ENCODE results near the gene CRISPLD2.

The CRISPLD2 gene

GRCh38 chr16:84850714-84851113 is 30.9 kb downstream of the CRISPLD2 start:
- Histone ChIP-seq H3K9ac (ENCODE audit: low read depth, low read length, poor library complexity) (no peak overlapping the region), H3K79me1 (ENCODE audit: low read depth, low read length) (no peaks in the 10 kb centered on the region), H3K9me3 (replicated peaks in 1 of 2; ENCODE audit: control insufficient read depth in 2 of 2, insufficient read depth in 1 of 2, low read depth in 1 of 2, low read length in 2 of 2) (peaks cover 0 to 3% of the 10 kb centered on the region in 2 donors), H4K8ac (ENCODE audit: low read depth, low read length) (no peak overlapping the region), H3K36me3 (replicated peaks in 1 of 2; ENCODE audit: control insufficient read depth in 2 of 2, insufficient read depth in 2 of 2, low read length in 2 of 2) (no peaks in the 10 kb centered on the region), H2BK120ac (ENCODE audit: low read depth, low read length) (no peak overlapping the region), H2AK5ac (ENCODE audit: low read depth, low read length) (no peak overlapping the region), H3K4me2 (ENCODE audit: insufficient read depth, low read length, poor library complexity, severe bottlenecking) (no peak overlapping the region), H3K14ac (ENCODE audit: low read length) (no peak overlapping the region), H3K4me1 (ENCODE audit: control insufficient read depth in 2 of 2, insufficient read depth in 1 of 2, low read depth in 1 of 2, low read length in 2 of 2) (peaks cover 6 to 10% of the 10 kb centered on the region in 2 donors), H3K18ac (ENCODE audit: low read length) (no peak overlapping the region), H2BK5ac (ENCODE audit: low read length) (no peak overlapping the region), H3K4ac (ENCODE audit: low read length) (no peak overlapping the region), H3K23ac (ENCODE audit: low read depth, low read length, poor library complexity) (no peak overlapping the region), H3K27me3 (ENCODE audit: control insufficient read depth in 3 of 3, insufficient read depth in 3 of 3, low read depth in 1 of 3, low read length in 3 of 3) (peaks cover 0 to 55% (median 0%) of the 10 kb centered on the region in 3 experiments), H2BK12ac (ENCODE audit: low read length) (no peak overlapping the region), H4K91ac (ENCODE audit: low read depth, low read length, poor library complexity) (no peak overlapping the region), H3K4me3 (ENCODE audit: low read length in 2 of 2) (no peak overlapping the region), H2BK15ac (ENCODE audit: low read length) (no peak overlapping the region), H2AFZ (ENCODE audit: low read length) (no peak overlapping the region), H3K27ac (replicated peaks; ENCODE audit: low read length) (no peak overlapping the region)
- WGBS, 2 donors (ENCODE audit: extremely low coverage in 2 of 2, insufficient read length in 2 of 2, insufficient replicate concordance in 1 of 2), result no CpG with 5 or more reads among the region's 6 CpGs
- DNase-seq (ENCODE audit: low spot score), result no peak

DNA sequence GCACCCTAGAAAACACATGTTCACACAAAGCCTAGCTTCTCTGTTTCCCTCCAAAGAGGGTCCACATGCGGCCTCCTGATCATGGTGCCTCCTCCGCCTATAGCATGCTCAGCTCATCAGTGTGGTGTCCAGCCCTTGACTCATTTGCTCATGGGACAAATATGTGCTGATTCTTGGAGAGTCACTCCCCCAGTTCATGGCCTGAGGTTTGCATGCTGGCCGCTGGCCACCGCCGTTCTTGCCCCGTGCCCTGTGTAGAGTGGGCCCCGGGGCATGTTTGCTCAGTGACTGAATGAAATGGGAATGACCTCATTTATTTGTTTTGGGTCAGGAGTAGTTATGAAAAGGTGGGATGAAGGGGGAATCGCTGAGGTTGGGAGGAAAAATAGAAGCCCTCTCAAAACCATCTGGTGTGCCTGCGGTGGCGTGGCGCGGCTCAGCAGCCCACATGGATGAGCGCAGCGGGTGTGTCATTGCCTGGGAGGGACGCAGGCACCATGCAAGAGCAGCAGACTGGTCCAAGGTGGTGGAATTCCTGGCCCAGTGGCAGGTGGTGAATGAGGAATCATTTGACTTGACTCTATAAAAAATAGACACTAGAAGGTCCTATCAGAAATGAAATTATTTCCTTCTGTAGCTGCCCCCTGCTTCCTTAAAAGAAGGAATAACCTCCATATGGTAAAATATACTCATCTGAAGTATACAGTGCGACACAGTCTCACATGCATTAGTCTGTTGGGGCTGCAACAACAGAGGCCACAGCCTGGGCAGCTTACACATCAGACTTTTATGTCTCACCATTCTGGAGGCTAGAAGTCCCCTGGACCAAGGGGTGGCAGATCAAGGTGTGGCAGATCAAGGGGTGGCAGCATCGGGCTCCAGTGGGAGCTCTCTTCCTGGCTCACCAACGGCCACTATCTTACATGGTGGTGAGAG is 31.7 kb downstream of the CRISPLD2 start:
- Histone ChIP-seq H3K18ac (ENCODE audit: low read length) (peak overlapping the region; percentile 13), H4K8ac (ENCODE audit: low read depth, low read length) (no peak overlapping the region), H3K4me3 (ENCODE audit: low read length in 2 of 2) (no peak overlapping the region), H3K36me3 (replicated peaks in 1 of 2; ENCODE audit: control insufficient read depth in 2 of 2, insufficient read depth in 2 of 2, low read length in 2 of 2) (no peaks in the 10 kb centered on the region), H3K27ac (replicated peaks; ENCODE audit: low read length) (no peak overlapping the region), H2AK5ac (ENCODE audit: low read depth, low read length) (no peak overlapping the region), H3K9me3 (replicated peaks in 1 of 2; ENCODE audit: control insufficient read depth in 2 of 2, insufficient read depth in 1 of 2, low read depth in 1 of 2, low read length in 2 of 2) (peaks cover 0 to 3% of the 10 kb centered on the region in 2 donors), H2AFZ (ENCODE audit: low read length) (no peak overlapping the region), H3K14ac (ENCODE audit: low read length) (peak overlapping the region; percentile 47), H2BK15ac (ENCODE audit: low read length) (no peak overlapping the region), H3K4me2 (ENCODE audit: insufficient read depth, low read length, poor library complexity, severe bottlenecking) (no peak overlapping the region), H2BK5ac (ENCODE audit: low read length) (no peak overlapping the region), H2BK120ac (ENCODE audit: low read depth, low read length) (no peak overlapping the region), H3K9ac (ENCODE audit: low read depth, low read length, poor library complexity) (no peak overlapping the region), H3K79me1 (ENCODE audit: low read depth, low read length) (no peaks in the 10 kb centered on the region), H2BK12ac (ENCODE audit: low read length) (no peak overlapping the region), H3K27me3 (ENCODE audit: control insufficient read depth in 3 of 3, insufficient read depth in 3 of 3, low read depth in 1 of 3, low read length in 3 of 3) (peaks cover 0 to 52% (median 0%) of the 10 kb centered on the region in 3 experiments), H3K23ac (ENCODE audit: low read depth, low read length, poor library complexity) (no peak overlapping the region), H3K4me1 (ENCODE audit: control insufficient read depth in 2 of 2, insufficient read depth in 1 of 2, low read depth in 1 of 2, low read length in 2 of 2) (peaks cover 6 to 10% of the 10 kb centered on the region in 2 donors), H3K4ac (ENCODE audit: low read length) (no peak overlapping the region), H4K91ac (ENCODE audit: low read depth, low read length, poor library complexity) (no peak overlapping the region)
- DNase-seq (ENCODE audit: low spot score), result no peak
- no CpG with 5 or more reads among the region's 18 CpGs for WGBS, 2 donors (ENCODE audit: extremely low coverage in 2 of 2, insufficient read length in 2 of 2, insufficient replicate concordance in 1 of 2)

GRCh38 chr16:84853534-84853933 is 33.7 kb downstream of the CRISPLD2 start:
- peaks cover 0 to 3% of the 10 kb centered on the region in 2 donors for H3K9me3 ChIP-seq (replicated peaks in 1 of 2; ENCODE audit: control insufficient read depth in 2 of 2, insufficient read depth in 1 of 2, low read depth in 1 of 2, low read length in 2 of 2)
- no CpG with 5 or more reads among the region's 16 CpGs for WGBS, 2 donors (ENCODE audit: extremely low coverage in 2 of 2, insufficient read length in 2 of 2, insufficient replicate concordance in 1 of 2)
- H2BK15ac ChIP-seq (ENCODE audit: low read length), result peak overlapping the region; percentile 21
- DNase-seq (ENCODE audit: low spot score), result no peak
- no peak overlapping the region for H3K9ac ChIP-seq (ENCODE audit: low read depth, low read length, poor library complexity)
- peak overlapping the region; percentile 50 for H3K23ac ChIP-seq (ENCODE audit: low read depth, low read length, poor library complexity)
- H2AFZ ChIP-seq (ENCODE audit: low read length), result no peak overlapping the region
- no peak overlapping the region for H3K4me2 ChIP-seq (ENCODE audit: insufficient read depth, low read length, poor library complexity, severe bottlenecking)
- peak overlapping the region; percentile 20 for H2AK5ac ChIP-seq (ENCODE audit: low read depth, low read length)
- H3K79me1 ChIP-seq (ENCODE audit: low read depth, low read length), result no peaks in the 10 kb centered on the region
- no peak overlapping the region for H3K27ac ChIP-seq (replicated peaks; ENCODE audit: low read length)
- no peak overlapping the region for H4K8ac ChIP-seq (ENCODE audit: low read depth, low read length)
- no peak overlapping the region for H3K4ac ChIP-seq (ENCODE audit: low read length)
- no peak overlapping the region for H2BK120ac ChIP-seq (ENCODE audit: low read depth, low read length)
- peaks cover 0 to 34% (median 0%) of the 10 kb centered on the region in 3 experiments for H3K27me3 ChIP-seq (ENCODE audit: control insufficient read depth in 3 of 3, insufficient read depth in 3 of 3, low read depth in 1 of 3, low read length in 3 of 3)
- H3K14ac ChIP-seq (ENCODE audit: low read length), result peak overlapping the region; percentile 82
- no peak overlapping the region for H4K91ac ChIP-seq (ENCODE audit: low read depth, low read length, poor library complexity)
- no peaks in the 10 kb centered on the region for H3K36me3 ChIP-seq (replicated peaks in 1 of 2; ENCODE audit: control insufficient read depth in 2 of 2, insufficient read depth in 2 of 2, low read length in 2 of 2)
- H2BK12ac ChIP-seq (ENCODE audit: low read length), result no peak overlapping the region
- H2BK5ac ChIP-seq (ENCODE audit: low read length), result no peak overlapping the region
- no peak overlapping the region for H3K4me3 ChIP-seq (ENCODE audit: low read length in 2 of 2)
- H3K18ac ChIP-seq (ENCODE audit: low read length), result peak overlapping the region; percentile 86
- peaks cover 0 to 2% of the 10 kb centered on the region in 2 donors for H3K4me1 ChIP-seq (ENCODE audit: control insufficient read depth in 2 of 2, insufficient read depth in 1 of 2, low read depth in 1 of 2, low read length in 2 of 2)

GRCh38 chr16:84854759-84855158 is 35.0 kb downstream of the CRISPLD2 start:
- Histone ChIP-seq H4K91ac (ENCODE audit: low read depth, low read length, poor library complexity) (no peak overlapping the region), H3K27ac (replicated peaks; ENCODE audit: low read length) (no peak overlapping the region), H3K27me3 (ENCODE audit: control insufficient read depth in 3 of 3, insufficient read depth in 3 of 3, low read depth in 1 of 3, low read length in 3 of 3) (peaks cover 0 to 24% (median 0%) of the 10 kb centered on the region in 3 experiments), H2BK12ac (ENCODE audit: low read length) (no peak overlapping the region), H3K9me3 (replicated peaks in 1 of 2; ENCODE audit: control insufficient read depth in 2 of 2, insufficient read depth in 1 of 2, low read depth in 1 of 2, low read length in 2 of 2) (peaks cover 3% of the 10 kb centered on the region in 2 donors), H3K4ac (ENCODE audit: low read length) (no peak overlapping the region), H3K23ac (ENCODE audit: low read depth, low read length, poor library complexity) (no peak overlapping the region), H2AFZ (ENCODE audit: low read length) (no peak overlapping the region), H3K4me1 (ENCODE audit: control insufficient read depth in 2 of 2, insufficient read depth in 1 of 2, low read depth in 1 of 2, low read length in 2 of 2) (no peaks in the 10 kb centered on the region), H2BK120ac (ENCODE audit: low read depth, low read length) (no peak overlapping the region), H3K4me2 (ENCODE audit: insufficient read depth, low read length, poor library complexity, severe bottlenecking) (no peak overlapping the region), H3K14ac (ENCODE audit: low read length) (no peak overlapping the region), H2BK5ac (ENCODE audit: low read length) (no peak overlapping the region), H3K18ac (ENCODE audit: low read length) (peak overlapping the region; percentile 91), H4K8ac (ENCODE audit: low read depth, low read length) (no peak overlapping the region), H3K36me3 (replicated peaks in 1 of 2; ENCODE audit: control insufficient read depth in 2 of 2, insufficient read depth in 2 of 2, low read length in 2 of 2) (no peaks in the 10 kb centered on the region), H2AK5ac (ENCODE audit: low read depth, low read length) (peak overlapping the region; percentile 57), H3K79me1 (ENCODE audit: low read depth, low read length) (no peaks in the 10 kb centered on the region), H3K4me3 (ENCODE audit: low read length in 2 of 2) (no peak overlapping the region), H3K9ac (ENCODE audit: low read depth, low read length, poor library complexity) (no peak overlapping the region), H2BK15ac (ENCODE audit: low read length) (no peak overlapping the region)
- no peak for DNase-seq (ENCODE audit: low spot score)
- no CpG with 5 or more reads among the region's 11 CpGs for WGBS, 2 donors (ENCODE audit: extremely low coverage in 2 of 2, insufficient read length in 2 of 2, insufficient replicate concordance in 1 of 2)
